Esophagus muscularis mucosa (tissue), 3 donors: ENCODE measurements around the gene SEC14L1.

Experiments
- CTCF ChIP-seq, 3 experiments: fragments of 200-600 bp in 2 of 3; fragments of 450-650 bp in 1 of 3; sonication (generic) in 2 of 3; IDR thresholded peaks; one replicate each; pipeline ENCODE4 v1.5.1; 2017 to 2019; ENCODE audit warnings: antibody characterized with exemption in 3 of 3, mild to moderate bottlenecking in 2 of 3, moderate library complexity in 1 of 3
- POLR2A ChIP-seq: fragments of 450-650 bp; IDR thresholded peaks from one replicate; pipeline ENCODE4 v1.6.1; 2017; ENCODE audit warnings: antibody characterized with exemption, moderate library complexity, mild to moderate bottlenecking, low read depth
- POLR2AphosphoS5 ChIP-seq, 2 donors: sonication (generic); formaldehyde crosslinking; IDR thresholded peaks; one replicate each; pipeline ENCODE4 v1.6.1; 2017; ENCODE audit warnings: antibody characterized with exemption in 2 of 2

GRCh38 chr17:77153472-77153871 lies 12.7 kb downstream of the SEC14L1 start:
- no peak for TF ChIP-seq CTCF (IDR thresholded peaks at IDR 0.05)
- TF ChIP-seq POLR2A = no peak
- no peak for TF ChIP-seq POLR2AphosphoS5 (IDR thresholded peaks at IDR 0.05)
